GM12878 (cell line): Measurements from ENCODE around the gene DUOX1.

ENCODE experiments used
- GABPA ChIP-seq: IDR thresholded peaks from 2 replicates; pipeline ENCODE4 v1.6.1; 2014; ENCODE audit warnings: antibody characterized with exemption, low read depth, mild to moderate bottlenecking, inconsistent platforms
- IRF4 ChIP-seq: IDR thresholded peaks from 2 replicates; pipeline ENCODE4 v1.6.1; 2011; ENCODE audit warnings: low read depth, low read length
- NFIC ChIP-seq: IDR thresholded peaks from 2 replicates; pipeline ENCODE4 v1.6.1; 2012; ENCODE audit warnings: low read depth, mild to moderate bottlenecking, inconsistent platforms, low read length, moderate library complexity
- NR2C2 ChIP-seq: IDR thresholded peaks from 2 replicates; pipeline ENCODE4 v1.6.1; 2011; ENCODE audit warnings: borderline replicate concordance, low read depth; ENCODE audit not compliant: control insufficient read depth, insufficient read length
- RAD21 ChIP-seq: IDR thresholded peaks from 2 replicates; pipeline ENCODE4 v1.6.1; 2011; ENCODE audit warnings: mild to moderate bottlenecking, low read depth, low read length, moderate library complexity; ENCODE audit not compliant: insufficient read depth
- TAF1 ChIP-seq: IDR thresholded peaks from 2 replicates; pipeline ENCODE4 v1.6.1; 2011; ENCODE audit warnings: mild to moderate bottlenecking, low read depth, low read length, borderline replicate concordance
- ZNF274 ChIP-seq: IDR thresholded peaks from one replicate; pipeline ENCODE4 v1.8.0; 2011; ENCODE audit not compliant: insufficient read length, insufficient read depth
- TF ChIP-seq, protein P1 (sequence below), 3 experiments: IDR thresholded peaks in 2 of 3; conservative IDR thresholded peaks in 1 of 3; 2 replicates each; pipeline ENCODE4 v1.5.1; 2011; ENCODE audit warnings: low read depth in 3 of 3, low read length in 3 of 3, mild to moderate bottlenecking in 3 of 3, control low read depth in 2 of 3, moderate library complexity in 2 of 3, inconsistent platforms in 1 of 3, mixed read lengths in 1 of 3; ENCODE audit not compliant: control insufficient read depth in 2 of 3, insufficient read depth in 1 of 3; ENCODE audit errors: extremely low read depth in 1 of 3

GRCh38 chr15:45212493-45212892 lies 82.7 kb downstream of the DUOX1 start:
- TF ChIP-seq NFIC (no peak), ZNF274 (no peak), TAF1 (no peak), NR2C2 (no peak), RAD21 (no peak), IRF4 (no peak), GABPA (no peak)
- TF ChIP-seq, protein P1, sequence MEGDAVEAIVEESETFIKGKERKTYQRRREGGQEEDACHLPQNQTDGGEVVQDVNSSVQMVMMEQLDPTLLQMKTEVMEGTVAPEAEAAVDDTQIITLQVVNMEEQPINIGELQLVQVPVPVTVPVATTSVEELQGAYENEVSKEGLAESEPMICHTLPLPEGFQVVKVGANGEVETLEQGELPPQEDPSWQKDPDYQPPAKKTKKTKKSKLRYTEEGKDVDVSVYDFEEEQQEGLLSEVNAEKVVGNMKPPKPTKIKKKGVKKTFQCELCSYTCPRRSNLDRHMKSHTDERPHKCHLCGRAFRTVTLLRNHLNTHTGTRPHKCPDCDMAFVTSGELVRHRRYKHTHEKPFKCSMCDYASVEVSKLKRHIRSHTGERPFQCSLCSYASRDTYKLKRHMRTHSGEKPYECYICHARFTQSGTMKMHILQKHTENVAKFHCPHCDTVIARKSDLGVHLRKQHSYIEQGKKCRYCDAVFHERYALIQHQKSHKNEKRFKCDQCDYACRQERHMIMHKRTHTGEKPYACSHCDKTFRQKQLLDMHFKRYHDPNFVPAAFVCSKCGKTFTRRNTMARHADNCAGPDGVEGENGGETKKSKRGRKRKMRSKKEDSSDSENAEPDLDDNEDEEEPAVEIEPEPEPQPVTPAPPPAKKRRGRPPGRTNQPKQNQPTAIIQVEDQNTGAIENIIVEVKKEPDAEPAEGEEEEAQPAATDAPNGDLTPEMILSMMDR (IDR thresholded peaks at IDR 0.05 in 2 of 3, conservative IDR thresholded peaks at IDR 0.05 in 1 of 3; ENCODE audit: control insufficient read depth in 2 of 3, extremely low read depth in 1 of 3, insufficient read depth in 1 of 3, low read depth in 3 of 3, low read length in 3 of 3), result no peak
